ENCODE results near the gene FNDC1.
"Not testable (repeated sequence)": the region's sequence is repeated elsewhere in the genome, so short reads cannot be mapped to it uniquely, and the experiment has no call there.

The FNDC1 gene

DNA sequence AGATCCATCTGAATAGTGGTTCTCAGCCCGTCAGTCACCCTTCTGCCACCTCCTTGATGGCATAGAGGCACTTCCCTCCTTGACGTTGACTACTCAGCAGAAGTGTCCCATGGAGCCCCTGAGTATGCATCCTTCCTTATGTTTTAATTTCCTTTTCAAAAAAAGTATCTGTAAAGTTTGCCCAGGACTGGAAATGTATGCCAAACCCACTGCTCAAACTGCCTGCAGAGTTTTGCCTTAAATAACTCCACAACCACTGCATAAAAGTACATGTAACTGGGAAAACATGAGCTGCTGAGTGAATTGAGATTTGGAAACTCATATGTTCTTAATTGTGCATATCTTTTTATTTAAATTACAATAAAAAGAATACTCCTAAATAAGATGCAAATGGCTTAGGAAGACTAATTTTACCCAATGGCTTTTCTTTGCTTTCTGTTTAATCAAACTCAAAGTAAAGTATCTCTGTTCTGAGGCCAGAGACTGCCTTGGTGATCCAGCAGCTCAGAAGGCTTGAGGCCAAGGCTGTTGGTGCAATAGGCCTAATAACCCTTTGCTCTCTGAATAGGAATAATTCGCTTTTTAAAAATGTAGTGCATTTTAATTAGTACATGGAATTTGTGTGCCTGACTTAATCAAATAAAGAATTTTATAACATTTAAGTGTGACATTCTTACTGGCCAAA is 90.4 kb downstream of the FNDC1 start:
- no peak for DNase-seq (ENCODE audit: low read depth in 2 of 2)

DNA sequence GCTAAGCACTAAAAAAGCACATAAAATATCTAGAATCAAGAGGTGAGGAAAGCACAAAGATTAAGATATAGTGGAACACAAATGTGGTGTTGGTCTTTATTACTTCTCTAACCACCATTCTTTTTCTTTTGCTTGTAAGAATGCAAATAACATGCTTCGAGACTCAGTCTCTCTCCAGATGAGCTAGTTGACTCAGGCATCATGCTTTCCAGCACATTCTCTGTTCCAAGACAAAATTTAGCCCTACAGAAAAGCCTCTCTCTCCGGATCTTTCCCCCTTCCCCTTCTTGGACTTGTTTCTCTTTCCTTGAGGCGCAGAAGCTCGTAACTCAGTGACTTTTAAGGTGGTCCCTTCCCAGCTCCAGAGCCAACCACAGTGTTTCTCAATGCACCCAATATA is 91.0 kb downstream of the FNDC1 start:
- no peak for DNase-seq (ENCODE audit: low read depth in 2 of 2)

DNA sequence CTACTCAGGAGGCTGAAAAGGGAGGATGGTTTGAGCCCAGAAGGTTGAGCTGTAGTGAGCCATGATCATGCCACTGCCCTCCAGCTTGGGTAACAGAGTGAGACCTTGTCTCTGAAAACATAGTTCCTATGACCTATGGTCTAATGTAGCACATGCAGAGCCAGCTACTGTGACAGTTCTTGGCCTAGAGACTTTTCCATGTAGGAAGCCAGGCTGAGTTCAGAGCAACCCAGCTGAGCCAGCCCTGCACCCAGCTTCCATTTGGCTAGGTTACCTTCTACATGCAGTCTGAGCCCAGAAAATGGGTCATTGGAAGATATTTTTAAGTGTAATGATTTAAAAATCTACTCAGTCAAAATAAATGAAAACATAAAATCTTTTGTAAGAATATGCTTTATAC is 92.8 kb downstream of the FNDC1 start:
- DNase-seq (ENCODE audit: low read depth in 2 of 2): no peak

DNA sequence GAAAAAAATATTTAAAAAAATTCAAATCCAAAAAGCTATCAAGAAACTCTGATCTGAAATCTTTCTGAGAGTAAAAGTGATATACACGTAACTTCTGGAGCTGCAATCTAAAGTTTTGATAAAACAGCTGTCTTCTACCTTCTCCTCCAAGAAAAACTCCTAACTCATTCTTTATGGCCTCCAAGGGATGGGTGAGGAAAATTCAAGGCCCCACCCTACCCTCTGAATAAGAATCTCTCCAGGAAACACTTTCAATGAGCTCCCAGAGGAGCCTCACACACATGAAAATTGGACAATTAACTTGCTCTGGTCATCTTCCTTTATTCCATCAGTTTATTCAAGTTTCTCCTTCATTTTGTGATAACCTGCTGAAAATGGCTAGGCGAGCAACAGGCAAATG is 93.4 kb downstream of the FNDC1 start:
- DNase-seq (ENCODE audit: low read depth in 2 of 2): no peak

DNA sequence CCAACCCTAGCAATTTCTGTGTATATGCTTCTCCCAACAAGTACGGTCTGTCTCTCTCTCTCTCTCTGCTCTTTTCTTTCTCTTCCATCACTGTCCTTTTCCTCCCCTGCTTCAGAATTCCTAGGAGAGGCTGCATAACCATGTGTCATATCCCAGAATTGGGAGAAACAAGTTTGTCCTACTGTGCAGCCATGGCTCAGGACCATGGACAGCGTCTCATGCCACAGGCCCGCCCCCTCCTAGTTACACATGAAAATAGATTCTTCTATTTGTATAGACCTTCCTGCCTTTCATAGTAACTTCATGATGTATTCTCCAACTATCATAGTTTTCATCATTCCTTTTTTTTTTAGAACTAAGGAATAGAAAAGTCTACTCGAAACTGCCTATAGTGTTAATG is 98.0 kb downstream of the FNDC1 start:
- DNase-seq (ENCODE audit: low read depth in 2 of 2): no peak

DNA sequence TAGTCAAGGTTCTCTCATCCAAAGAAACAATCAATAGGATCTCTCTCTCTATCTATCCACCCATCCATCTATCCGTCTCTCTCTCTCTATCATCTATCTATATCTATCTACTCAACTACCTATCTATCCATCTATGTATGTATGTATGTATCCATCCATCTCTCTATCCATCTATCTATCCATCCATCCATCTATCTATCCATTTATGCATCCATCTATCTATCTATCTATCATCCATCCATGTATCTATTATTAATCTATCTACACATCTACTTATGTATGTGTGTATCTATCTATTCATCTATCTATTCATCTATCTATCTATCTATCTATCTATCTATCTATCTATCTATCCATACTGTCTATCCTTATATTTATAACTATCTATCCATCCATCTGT is 99.3 kb downstream of the FNDC1 start:
- DNase-seq (ENCODE audit: low read depth in 2 of 2): no peak

DNA sequence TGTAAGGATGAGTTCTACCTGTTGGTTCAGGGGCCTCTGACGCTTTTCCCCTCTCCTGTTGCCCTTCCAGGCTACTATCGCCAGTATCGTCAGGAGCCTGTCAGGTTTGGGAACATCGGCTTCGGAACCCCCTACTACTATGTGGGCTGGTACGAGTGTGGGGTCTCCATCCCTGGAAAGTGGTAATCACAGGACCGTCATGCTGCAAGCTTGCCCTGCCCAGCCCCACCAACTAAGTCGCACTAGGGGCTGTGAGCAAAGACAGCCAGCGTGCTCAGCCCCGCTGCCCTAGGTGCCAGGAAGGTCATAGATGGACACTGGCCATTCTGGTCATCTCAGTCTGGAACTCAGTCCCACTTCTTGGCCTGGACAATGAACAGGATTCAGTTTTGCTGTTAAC is 102.1 kb downstream of the FNDC1 start:
- no peak for DNase-seq (ENCODE audit: low read depth in 2 of 2)

DNA sequence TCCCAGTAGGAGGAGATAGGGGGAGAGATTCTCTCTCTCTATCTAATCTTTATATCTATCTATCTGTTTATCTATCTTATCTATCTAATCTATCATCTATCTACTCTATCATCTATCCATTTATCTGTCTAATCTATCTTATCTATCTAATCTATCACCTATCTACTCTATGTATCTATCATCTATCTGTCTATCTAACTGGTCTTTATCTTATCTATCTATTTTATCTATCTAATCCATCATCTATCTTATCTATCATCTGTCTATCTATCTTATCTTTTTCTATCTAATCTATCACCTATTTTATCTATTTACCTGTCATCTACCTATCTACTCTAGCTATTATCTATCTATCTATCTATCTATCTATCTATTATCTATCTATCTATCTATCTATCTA is 109.4 kb downstream of the FNDC1 start:
- no peak for DNase-seq (ENCODE audit: low read depth in 2 of 2)

DNA sequence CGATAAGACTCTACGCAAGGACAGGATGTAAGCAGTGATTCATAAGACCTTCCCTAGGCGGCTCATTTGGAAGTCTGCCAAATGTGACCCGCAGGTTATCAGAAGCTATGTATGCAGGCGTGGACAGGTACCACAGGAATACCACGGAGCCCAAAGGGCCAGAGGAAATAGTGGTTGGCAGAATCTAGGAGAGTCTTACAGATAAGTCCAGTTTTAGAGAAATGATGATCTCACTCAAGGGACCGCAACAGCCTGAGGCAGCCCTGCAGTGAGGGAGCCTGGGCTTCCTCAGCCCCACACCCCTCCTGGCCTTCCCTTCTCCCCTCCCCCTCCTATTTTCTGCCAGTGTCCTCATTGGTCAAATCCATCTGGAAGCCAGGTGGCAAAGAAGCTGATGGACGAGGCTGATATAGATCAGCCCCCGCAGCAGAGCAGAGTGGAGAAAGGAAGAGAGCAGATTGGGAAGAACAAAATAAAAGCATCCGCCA is 110.6 kb downstream of the FNDC1 start:
- DNase-seq (ENCODE audit: low read depth in 2 of 2): no peak

DNA sequence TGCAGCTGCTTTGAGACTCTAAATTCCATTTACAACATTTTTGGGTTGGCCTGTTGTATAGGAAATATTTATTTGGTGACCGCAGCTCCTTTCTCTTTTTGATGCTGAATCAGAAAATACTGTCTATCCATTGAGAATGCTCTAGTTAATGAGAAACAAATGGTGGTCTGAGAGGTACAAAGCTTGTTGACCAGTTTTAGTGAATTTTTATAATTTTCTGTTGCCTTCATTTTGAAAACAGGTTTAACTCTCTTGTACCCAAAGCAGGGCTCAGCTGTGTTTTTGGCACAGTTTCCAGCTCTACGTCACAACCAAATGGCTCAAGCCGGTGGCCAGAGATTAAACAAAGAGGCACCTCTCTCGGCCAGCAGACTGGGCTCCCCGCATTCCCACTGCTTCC is 113.2 kb downstream of the FNDC1 start:
- DNase-seq (ENCODE audit: low read depth in 2 of 2): no peak

DNA sequence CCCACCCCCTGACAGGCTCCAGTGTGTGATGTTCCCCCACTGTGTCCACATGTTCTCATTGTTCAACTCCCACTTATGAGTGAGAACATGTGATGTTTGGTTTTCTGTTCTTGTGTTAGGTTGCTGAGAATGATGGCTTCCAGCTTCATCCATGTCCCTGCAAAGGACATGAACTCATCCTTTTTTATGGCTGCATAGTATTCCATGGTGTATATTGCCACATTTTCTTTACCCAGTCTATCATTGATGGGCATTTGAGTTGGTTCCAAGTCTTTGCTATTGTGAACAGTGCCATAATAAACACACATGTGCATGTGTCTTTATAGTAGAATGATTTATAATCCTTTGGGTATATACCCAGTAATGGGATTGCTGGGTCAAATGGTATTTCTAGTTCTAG is 115.5 kb downstream of the FNDC1 start:
- not testable (repeated sequence) for DNase-seq (ENCODE audit: low read depth in 2 of 2)

DNA sequence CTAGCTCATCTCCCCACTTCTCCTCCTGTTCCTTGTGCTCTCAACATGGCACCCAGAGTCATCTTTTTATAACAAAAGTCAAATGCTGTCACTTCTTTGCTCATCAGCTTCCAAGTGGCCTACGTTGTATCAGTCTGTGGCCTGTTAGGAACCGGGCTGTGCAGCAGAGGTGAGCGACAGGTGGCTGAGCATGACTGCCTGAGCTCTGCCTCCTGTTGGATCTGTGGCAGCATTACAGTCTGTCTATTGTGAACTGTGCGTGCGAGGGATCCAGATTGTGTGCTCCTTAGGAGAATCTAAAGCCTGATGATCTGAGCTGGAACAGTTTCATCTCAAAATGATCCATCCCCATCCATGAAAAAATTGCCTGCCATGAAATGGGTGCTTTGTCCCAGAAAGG is 129.6 kb downstream of the FNDC1 start:
- DNase-seq (ENCODE audit: low read depth in 2 of 2): no peak

DNA sequence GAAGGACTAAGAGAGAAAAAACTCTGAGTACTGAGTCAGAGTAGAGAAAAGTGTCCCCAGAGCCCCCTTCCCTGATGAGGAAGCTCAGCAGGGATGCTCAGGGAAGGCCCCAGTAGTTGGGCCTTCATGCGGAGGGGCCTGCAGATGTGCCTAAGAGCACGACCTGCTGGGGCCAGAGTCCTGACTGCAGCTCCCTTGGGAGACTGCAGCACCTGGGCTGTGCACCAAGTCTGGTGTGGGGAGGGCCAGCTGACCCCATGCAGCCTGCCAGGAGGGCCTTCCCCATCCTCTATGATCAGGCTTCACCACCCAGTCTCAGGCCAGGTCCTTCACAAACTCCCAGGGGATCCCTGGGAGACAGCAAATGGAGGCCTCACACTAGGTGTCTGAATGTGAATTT is 130.4 kb downstream of the FNDC1 start:
- no peak for DNase-seq (ENCODE audit: low read depth in 2 of 2)

DNA sequence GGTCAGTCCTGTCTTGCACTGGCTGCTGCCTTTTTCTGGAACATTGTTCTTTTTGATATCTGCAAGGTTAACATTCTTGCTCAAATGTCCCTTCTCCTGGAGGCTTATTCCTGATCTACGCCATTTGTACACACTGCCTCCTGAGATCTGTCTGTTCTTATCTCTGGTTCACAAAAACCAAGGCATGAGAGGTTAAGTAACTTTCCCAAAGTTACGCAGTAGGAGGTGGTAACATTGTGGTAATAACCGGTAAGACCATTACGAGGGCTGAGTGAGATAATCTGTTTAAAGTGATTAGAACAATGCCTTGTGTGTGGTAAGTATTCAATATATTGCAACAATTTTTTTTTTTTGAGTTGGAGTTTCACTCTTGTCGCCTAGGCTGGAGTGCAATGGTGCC is 132.1 kb downstream of the FNDC1 start:
- DNase-seq (ENCODE audit: low read depth in 2 of 2): no peak

DNA sequence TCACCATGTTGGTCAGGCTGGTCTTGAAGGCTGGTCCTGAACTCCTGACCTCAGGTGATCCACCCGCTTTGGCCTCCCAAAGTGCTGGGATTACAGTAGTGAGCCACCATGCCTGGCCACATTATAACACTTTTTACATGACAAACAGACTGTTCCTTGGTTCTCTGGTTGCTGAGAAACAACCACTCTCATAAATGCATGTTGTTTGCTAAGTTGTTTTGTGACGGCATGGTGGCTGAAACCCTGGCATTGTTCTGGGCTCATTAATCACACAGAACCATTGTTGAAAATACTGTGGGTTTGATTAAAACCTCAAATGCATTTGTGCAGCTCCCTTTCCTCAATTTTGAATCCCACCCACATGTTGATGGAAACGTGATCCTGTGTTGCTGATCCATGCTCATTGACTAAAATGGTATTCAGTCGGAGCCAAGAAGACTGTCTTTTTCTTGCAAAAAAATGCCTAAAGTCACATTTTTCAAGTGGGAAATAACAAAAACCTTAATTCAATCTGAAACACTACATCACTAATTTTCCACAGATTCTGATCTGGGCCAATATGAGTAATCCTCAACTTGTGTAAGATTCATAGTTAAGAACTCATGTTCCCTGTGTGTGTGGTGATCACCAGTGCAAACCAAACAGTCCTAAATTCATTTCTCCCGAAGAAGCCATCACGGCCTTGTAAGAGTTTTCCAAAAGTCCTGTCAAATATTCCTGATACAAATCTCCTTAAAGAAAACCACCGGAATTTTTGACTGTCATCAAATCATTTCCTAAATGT is 132.8 kb downstream of the FNDC1 start:
- no peak for DNase-seq (ENCODE audit: low read depth in 2 of 2)

DNA sequence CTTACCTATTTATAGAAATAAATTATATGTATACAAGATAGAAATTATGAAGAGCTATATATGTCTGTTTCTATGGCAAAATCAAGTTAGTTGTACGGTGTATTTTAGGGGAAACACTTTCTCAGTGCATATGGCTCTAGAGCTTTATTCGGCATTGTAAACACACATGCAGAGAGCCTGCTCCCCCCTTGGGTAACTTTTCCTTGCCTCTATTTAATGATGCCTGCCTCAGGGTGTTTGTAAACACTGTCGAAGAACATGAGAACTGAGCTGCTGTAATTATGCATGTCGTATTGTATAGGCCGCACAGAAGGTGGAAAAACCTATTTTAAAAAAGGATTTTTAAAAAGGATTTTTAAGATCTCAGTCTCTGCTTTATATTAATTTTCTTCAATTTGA is 133.4 kb downstream of the FNDC1 start:
- DNase-seq (ENCODE audit: low read depth in 2 of 2): no peak

DNA sequence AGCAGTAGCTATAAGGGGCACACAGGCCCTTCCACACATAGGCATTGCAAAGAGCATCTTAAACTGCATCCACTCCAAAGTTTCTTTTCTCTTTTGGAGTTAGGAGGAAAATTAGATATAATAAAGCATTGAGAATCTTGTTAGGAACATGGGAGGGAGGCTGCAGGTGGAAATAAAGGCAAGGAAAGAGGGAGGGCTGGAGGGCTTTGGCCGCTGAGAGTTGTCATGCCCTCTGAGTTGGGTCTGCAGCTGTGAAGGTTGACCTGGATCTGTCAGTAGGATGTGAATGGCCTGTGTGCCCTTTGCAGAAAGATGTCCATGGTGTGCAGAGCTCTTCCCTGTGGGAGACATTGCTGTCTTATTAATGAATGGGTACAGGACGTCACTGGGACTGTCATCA is 134.0 kb downstream of the FNDC1 start:
- DNase-seq (ENCODE audit: low read depth in 2 of 2): no peak

DNA sequence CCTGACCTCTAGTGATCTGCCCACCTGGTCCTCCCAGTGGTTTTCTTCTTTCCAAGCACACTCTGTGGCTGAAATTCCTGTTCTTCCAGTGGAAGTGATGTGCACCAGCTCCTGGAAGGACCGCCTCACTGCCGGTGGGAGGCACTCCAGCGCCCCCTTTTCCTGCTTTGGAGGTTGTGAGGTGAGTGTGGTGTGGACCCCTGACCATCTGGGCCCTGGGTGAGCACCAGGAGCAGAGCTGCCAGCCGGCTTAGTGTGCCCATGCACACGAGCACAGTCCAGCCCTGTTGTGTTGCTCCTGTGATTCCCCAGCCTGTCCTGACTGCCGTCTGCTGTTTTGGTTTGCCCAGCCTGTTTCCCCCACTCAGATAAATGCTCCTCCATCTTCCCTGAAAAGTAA is 134.6 kb downstream of the FNDC1 start:
- DNase-seq (ENCODE audit: low read depth in 2 of 2): no peak

DNA sequence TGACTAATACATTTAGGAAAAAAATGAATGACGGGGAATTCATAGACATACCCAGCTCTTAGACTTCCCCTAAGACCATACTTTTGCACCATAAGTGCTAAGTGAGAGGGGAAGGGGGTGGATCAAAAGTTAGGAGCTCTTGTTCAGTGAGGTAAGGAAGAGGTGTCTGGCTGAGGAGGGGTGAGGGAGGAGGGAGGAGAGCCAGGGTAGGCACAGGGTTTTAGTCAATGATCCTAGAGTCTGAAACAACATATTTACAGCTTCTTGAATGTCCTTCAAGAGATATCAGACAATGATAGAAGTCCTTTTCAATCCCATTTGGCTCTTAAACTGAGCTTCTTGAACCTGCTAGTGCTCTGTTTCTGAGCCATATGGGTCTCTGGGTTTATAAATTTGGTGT is 135.4 kb downstream of the FNDC1 start:
- DNase-seq (ENCODE audit: low read depth in 2 of 2): no peak

DNA sequence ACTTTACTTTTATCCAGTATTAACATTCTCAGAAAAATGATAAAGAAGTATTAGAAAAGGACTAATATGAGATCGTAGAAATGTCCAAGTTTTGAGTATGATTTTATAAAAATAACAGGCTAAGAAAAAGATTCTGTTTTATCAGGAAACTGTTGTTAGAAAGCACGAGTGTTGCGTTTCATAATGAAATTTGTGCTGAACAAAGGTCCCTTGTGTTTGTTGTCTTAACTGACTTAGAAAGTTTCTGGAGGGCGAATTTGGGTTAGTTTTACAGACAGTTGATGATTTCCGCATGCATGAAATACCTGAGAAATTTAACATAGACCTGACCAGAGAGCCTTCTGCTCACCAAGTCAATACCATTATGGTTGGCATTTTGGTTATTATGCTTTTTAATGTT is 136.0 kb downstream of the FNDC1 start:
- no peak for DNase-seq (ENCODE audit: low read depth in 2 of 2)

DNA sequence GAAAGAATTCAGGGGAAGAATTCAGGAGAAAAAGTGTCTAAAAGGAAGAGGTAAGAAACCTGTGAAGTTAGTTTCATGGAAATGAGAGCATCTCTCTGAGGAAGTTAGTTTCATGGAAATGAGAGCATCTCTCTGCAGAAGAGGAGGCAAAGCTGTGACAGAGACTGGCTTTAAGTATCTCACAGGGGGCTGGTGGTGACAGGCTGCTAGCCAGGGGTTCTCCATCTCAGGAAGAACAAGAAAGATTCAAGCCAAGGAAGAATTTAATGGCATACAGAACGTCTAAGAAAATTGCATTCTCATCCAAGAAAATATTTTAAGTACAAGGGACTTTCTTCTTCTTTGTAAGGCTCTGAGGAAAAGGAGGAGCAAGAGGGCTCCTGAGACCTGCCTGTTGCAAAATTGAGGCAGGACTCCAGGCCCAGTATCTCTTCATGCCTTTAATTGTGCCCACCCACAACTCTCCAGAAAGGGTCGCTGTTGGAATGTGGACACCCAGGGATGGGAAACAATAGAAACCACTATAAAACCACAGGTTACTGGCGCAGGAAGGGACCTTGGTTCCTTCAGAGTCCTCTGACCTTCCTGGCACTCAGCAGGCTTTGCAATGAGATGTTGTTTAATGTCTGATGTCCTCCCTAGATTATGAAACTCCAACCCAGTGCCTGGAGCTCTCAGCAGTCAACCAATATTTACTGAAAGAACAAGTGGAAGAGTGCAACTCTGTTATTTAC is 136.8 kb downstream of the FNDC1 start:
- no peak for DNase-seq (ENCODE audit: low read depth in 2 of 2)

DNA sequence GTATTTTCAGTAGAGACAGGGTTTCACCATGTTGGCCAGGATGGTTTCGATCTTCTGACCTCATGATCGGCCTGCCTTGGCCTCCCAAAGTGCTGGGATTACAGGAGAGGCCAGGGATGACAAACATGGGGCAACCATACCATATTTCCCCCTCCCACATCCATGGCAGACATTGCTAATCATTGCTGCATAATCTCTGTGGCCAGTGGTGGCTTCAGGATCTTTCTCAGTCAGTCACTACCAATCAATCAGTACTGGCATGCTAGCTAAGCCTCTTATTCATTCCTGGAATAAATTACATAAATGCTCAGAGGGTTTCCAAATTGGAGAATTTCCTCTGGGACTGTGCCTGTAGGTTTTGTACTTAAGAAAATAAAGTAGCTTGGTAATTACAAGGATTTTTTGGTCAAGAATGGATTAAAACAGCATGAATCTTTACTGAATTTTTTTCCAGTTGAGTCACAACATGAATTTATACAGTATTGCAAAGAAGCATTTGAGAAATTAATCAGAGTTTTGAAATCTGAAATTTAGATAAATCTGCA is 138.1 kb downstream of the FNDC1 start:
- DNase-seq (ENCODE audit: low read depth in 2 of 2): no peak

DNA sequence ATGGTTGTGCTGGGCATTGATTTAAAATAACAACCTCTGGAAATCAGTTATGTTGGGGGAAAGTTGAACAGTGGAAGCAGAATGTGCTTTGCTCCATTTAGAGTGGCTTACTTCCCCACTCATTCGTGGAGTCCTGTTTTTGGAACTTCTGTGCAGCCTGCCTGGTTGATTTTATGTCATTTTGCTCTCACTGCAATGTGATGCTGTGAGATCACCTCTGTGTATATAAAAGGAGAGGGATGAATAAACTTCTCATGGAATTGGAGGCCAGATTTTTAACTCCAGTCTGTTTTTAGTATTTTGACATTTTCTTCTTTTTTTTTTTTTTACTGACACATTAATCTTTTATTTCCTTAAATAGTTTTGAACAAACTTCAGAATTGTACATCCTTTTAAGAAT is 139.0 kb downstream of the FNDC1 start:
- no peak for DNase-seq (ENCODE audit: low read depth in 2 of 2)
